ENCODE results near the gene IFI44.

GRCh38 chr1:78652019-78652560 lies 2.5 kb downstream of the IFI44 start:
- TF ChIP-seq POLR2A (IDR thresholded peaks at IDR 0.05) (no peak), CTCF (IDR thresholded peaks at IDR 0.05) (no peak)

Measured in adrenal gland (tissue), 5 donors.